Head of caudate nucleus (tissue), 42 donors: ENCODE measurements around the gene WFDC5.
A peak's percentile ranks its signal among the peaks of the same experiment; 100 is the strongest.

Source experiments
- DNase-seq, 42 donors: peaks; one replicate each; pipeline versions ENCODE4 v3.0.0 to v3.0.0-alpha.2; 2020 to 2021; ENCODE audit warnings: mixed read lengths in 7 of 42
- intact Hi-C: fragments of 100-400 bp; cut with DNase I; formaldehyde crosslinking; loops from one replicate; pipeline ENCODE4 v1.15.0; 2022

The WFDC5 gene

GRCh38 chr20:45094864-45095574 lies 20.0 kb downstream of the WFDC5 start:
- intact Hi-C loops = loop anchor here (5.0 kb wide), 1 partner anchor 53 kb away; no protein-coding TSS in a partner anchor
- no peak for DNase-seq

- intact Hi-C loops = no loop called here
- no peak for DNase-seq
Measured at GRCh38 chr20:45094201-45094600, 20.8 kb downstream of the WFDC5 start.

GRCh38 chr20:45092898-45093297 lies 22.1 kb downstream of the WFDC5 start:
- intact Hi-C loops = no loop called here
- no peak for DNase-seq

- DNase-seq = no peak
- intact Hi-C loops = no loop called here
Measured at GRCh38 chr20:45091366-45091765, 23.6 kb downstream of the WFDC5 start.

GRCh38 chr20:45090481-45090880 lies 24.5 kb downstream of the WFDC5 start:
- intact Hi-C loops = no loop called here
- no peak for DNase-seq

GRCh38 chr20:45088247-45088646 lies 26.7 kb downstream of the WFDC5 start:
- intact Hi-C loops = no loop called here
- peak in 1 of 42 donors; percentile 23 for DNase-seq

- intact Hi-C loops = no loop called here
- no peak for DNase-seq
Measured at GRCh38 chr20:45087814-45088213, 27.2 kb downstream of the WFDC5 start.

GRCh38 chr20:45087097-45087790 lies 27.7 kb downstream of the WFDC5 start:
- DNase-seq = peak in 1 of 42 donors; percentile 17

GRCh38 chr20:45085867-45086266 lies 29.1 kb downstream of the WFDC5 start:
- intact Hi-C loops = no loop called here
- DNase-seq = no peak

More at GRCh38 chr20:45087097-45087790, 27.7 kb downstream of the WFDC5 start:
- intact Hi-C loops = no loop called here

GRCh38 chr20:45085289-45085688 lies 29.7 kb downstream of the WFDC5 start:
- DNase-seq = no peak
- intact Hi-C loops = no loop called here

GRCh38 chr20:45083127-45083526 lies 31.8 kb downstream of the WFDC5 start:
- intact Hi-C loops = no loop called here
- DNase-seq = no peak

GRCh38 chr20:45082468-45082867 lies 32.5 kb downstream of the WFDC5 start:
- intact Hi-C loops = no loop called here

GRCh38 chr20:45080867-45081624 lies 33.9 kb downstream of the WFDC5 start:
- DNase-seq = no peak
- intact Hi-C loops = no loop called here

More at GRCh38 chr20:45082468-45082867, 32.5 kb downstream of the WFDC5 start:
- no peak for DNase-seq

GRCh38 chr20:45077559-45077958 lies 37.4 kb downstream of the WFDC5 start:
- no peak for DNase-seq
- intact Hi-C loops = no loop called here

GRCh38 chr20:45073221-45073620 lies 41.8 kb downstream of the WFDC5 start:
- intact Hi-C loops = no loop called here
- no peak for DNase-seq

- intact Hi-C loops = no loop called here
- DNase-seq = no peak
Measured at GRCh38 chr20:45072066-45072465, 42.9 kb downstream of the WFDC5 start.

GRCh38 chr20:45070932-45071632 lies 43.9 kb downstream of the WFDC5 start:
- intact Hi-C loops = no loop called here
- DNase-seq = no peak

- intact Hi-C loops = no loop called here
- no peak for DNase-seq
Measured at GRCh38 chr20:45069261-45069660, 45.7 kb downstream of the WFDC5 start.

- intact Hi-C loops = no loop called here
Measured at GRCh38 chr20:45067558-45067957, 47.4 kb downstream of the WFDC5 start.

More at GRCh38 chr20:45067558-45067957, 47.4 kb downstream of the WFDC5 start:
- no peak for DNase-seq
